Measurements from ENCODE around the gene MPZL1.
"Not testable (repeated sequence)": the region's sequence is repeated elsewhere in the genome, so short reads cannot be mapped to it uniquely, and the experiment has no call there.

MPZL1 gene

GRCh38 chr1:167799747-167800146 lies 78.0 kb downstream of the MPZL1 start:
- no peak for TF ChIP-seq CTCF (conservative IDR thresholded peaks at IDR 0.05; ENCODE audit: control insufficient read depth, insufficient read depth, low read depth, low read length)
- no peak for DNase-seq (ENCODE audit: low read depth)
- H3K4me3 ChIP-seq (ENCODE audit: control insufficient read depth, low read depth, low read length) = no peak overlapping the region

- H3K4me3 ChIP-seq (ENCODE audit: control insufficient read depth, low read depth, low read length) = no peak overlapping the region
- DNase-seq (ENCODE audit: low read depth) = peak; percentile 28
- no peak for TF ChIP-seq CTCF (conservative IDR thresholded peaks at IDR 0.05; ENCODE audit: control insufficient read depth, insufficient read depth, low read depth, low read length)
Measured at GRCh38 chr1:167800251-167800650, 78.5 kb downstream of the MPZL1 start.

GRCh38 chr1:167802235-167802634 lies 80.5 kb downstream of the MPZL1 start:
- no peak overlapping the region for H3K4me3 ChIP-seq (ENCODE audit: control insufficient read depth, low read depth, low read length)
- TF ChIP-seq CTCF (conservative IDR thresholded peaks at IDR 0.05; ENCODE audit: control insufficient read depth, insufficient read depth, low read depth, low read length) = no peak
- no peak for DNase-seq (ENCODE audit: low read depth)

- peak; percentile 94 for DNase-seq (ENCODE audit: low read depth)
- no peak overlapping the region for H3K4me3 ChIP-seq (ENCODE audit: control insufficient read depth, low read depth, low read length)
- peak; percentile 98 for TF ChIP-seq CTCF (conservative IDR thresholded peaks at IDR 0.05; ENCODE audit: control insufficient read depth, insufficient read depth, low read depth, low read length)
Measured at GRCh38 chr1:167803358-167804207, 81.8 kb downstream of the MPZL1 start.

GRCh38 chr1:167805041-167805556 lies 83.3 kb downstream of the MPZL1 start:
- no peak overlapping the region for H3K4me3 ChIP-seq (ENCODE audit: control insufficient read depth, low read depth, low read length)
- DNase-seq (ENCODE audit: low read depth) = no peak
- TF ChIP-seq CTCF (conservative IDR thresholded peaks at IDR 0.05; ENCODE audit: control insufficient read depth, insufficient read depth, low read depth, low read length) = no peak

- DNase-seq (ENCODE audit: low read depth); H3K4me3 ChIP-seq (ENCODE audit: control insufficient read depth, low read depth, low read length): not testable (repeated sequence)
Measured at GRCh38 chr1:167806235-167806634, 84.5 kb downstream of the MPZL1 start.

GRCh38 chr1:167806676-167807075 lies 84.9 kb downstream of the MPZL1 start:
- not testable (repeated sequence) for H3K4me3 ChIP-seq (ENCODE audit: control insufficient read depth, low read depth, low read length); DNase-seq (ENCODE audit: low read depth)

Measured in fibroblast of mammary gland (primary cell).